Liver (tissue), 9 donors: ENCODE measurements around the gene SUB1. TPM values are rescaled to one million over a fixed set of nuclear protein-coding genes. Genes with fewer than 3 reads are reported as not detected.

ENCODE experiments used
- DNase-seq: peaks from one replicate; pipeline ENCODE4 v3.0.0-alpha.2; 2017; ENCODE audit warnings: low spot score
- H3K27ac ChIP-seq, 2 donors: one replicate each; pipeline ENCODE4 v1.7.0; 2013; ENCODE audit warnings: inconsistent platforms in 2 of 2, low read length in 2 of 2, control low read depth in 1 of 2, low read depth in 1 of 2, mild to moderate bottlenecking in 1 of 2
- H3K27me3 ChIP-seq, 4 donors: one replicate each; pipeline versions ENCODE4 v1.6.1 to v1.7.0; 2013; ENCODE audit warnings: low read length in 3 of 4, inconsistent platforms in 1 of 4, mild to moderate bottlenecking in 1 of 4, moderate library complexity in 1 of 4; ENCODE audit not compliant: control insufficient read depth in 4 of 4, insufficient read depth in 4 of 4
- H3K36me3 ChIP-seq, 4 donors: one replicate each; pipeline versions ENCODE4 v1.6.1 to v1.7.0; 2013; ENCODE audit warnings: low read length in 3 of 4, mild to moderate bottlenecking in 3 of 4, low read depth in 1 of 4, moderate library complexity in 1 of 4; ENCODE audit not compliant: control insufficient read depth in 4 of 4, insufficient read depth in 3 of 4
- H3K4me1 ChIP-seq, 4 donors: one replicate each; pipeline versions ENCODE4 v1.6.1 to v1.7.0; 2013; ENCODE audit warnings: low read length in 3 of 4, mild to moderate bottlenecking in 3 of 4, moderate library complexity in 1 of 4; ENCODE audit not compliant: control insufficient read depth in 4 of 4, insufficient read depth in 4 of 4
- H3K4me3 ChIP-seq, 3 donors: one replicate each; pipeline versions ENCODE4 v1.6.1 to v1.7.0; 2013; ENCODE audit warnings: low read length in 3 of 3, control low read depth in 1 of 3, low read depth in 1 of 3, mild to moderate bottlenecking in 1 of 3
- H3K9ac ChIP-seq, 2 donors: one replicate each; pipeline ENCODE4 v1.7.0; 2013; ENCODE audit warnings: low read length in 2 of 2, mild to moderate bottlenecking in 2 of 2, moderate library complexity in 2 of 2, control low read depth in 1 of 2, low read depth in 1 of 2
- H3K9me3 ChIP-seq, 4 donors: one replicate each; pipeline versions ENCODE4 v1.6.1 to v1.7.0; 2013; ENCODE audit warnings: low read length in 3 of 4; ENCODE audit not compliant: control insufficient read depth in 4 of 4
- ATF3 ChIP-seq: IDR thresholded peaks from 2 replicates; pipeline ENCODE4 v1.6.1; 2016; ENCODE audit warnings: antibody characterized with exemption
- EGR1 ChIP-seq, 2 donors: IDR thresholded peaks; 2 replicates each; pipeline ENCODE4 v1.6.1; 2016 to 2018; ENCODE audit warnings: antibody characterized with exemption in 2 of 2, low read depth in 2 of 2
- FOXA1 ChIP-seq: IDR thresholded peaks from 2 replicates; pipeline ENCODE4 v1.6.1; 2016; ENCODE audit warnings: antibody characterized with exemption
- FOXA2 ChIP-seq: IDR thresholded peaks from 2 replicates; pipeline ENCODE4 v1.6.1; 2016; ENCODE audit warnings: antibody characterized with exemption
- GABPA ChIP-seq, 2 donors: IDR thresholded peaks in 1 of 2; conservative IDR thresholded peaks in 1 of 2; 2 replicates each; pipeline ENCODE4 v1.6.1; 2016; ENCODE audit warnings: antibody characterized with exemption in 2 of 2, mild to moderate bottlenecking in 1 of 2, moderate library complexity in 1 of 2
- HNF4A ChIP-seq, 2 donors: conservative IDR thresholded peaks; 2 replicates each; pipeline ENCODE4 v1.6.1; 2016; ENCODE audit warnings: antibody characterized with exemption in 2 of 2, mild to moderate bottlenecking in 2 of 2
- HNF4G ChIP-seq: IDR thresholded peaks from 2 replicates; pipeline ENCODE4 v1.6.1; 2016; ENCODE audit warnings: antibody characterized with exemption
- JUND ChIP-seq, 2 donors: IDR thresholded peaks; 2 replicates each; pipeline ENCODE4 v1.6.1; 2016; ENCODE audit warnings: antibody characterized with exemption in 2 of 2
- MAX ChIP-seq: IDR thresholded peaks from 2 replicates; pipeline ENCODE4 v1.6.1; 2016; ENCODE audit warnings: antibody characterized with exemption
- REST ChIP-seq: IDR thresholded peaks from 2 replicates; pipeline ENCODE4 v1.6.1; 2016; ENCODE audit warnings: antibody characterized with exemption, mild to moderate bottlenecking
- RXRA ChIP-seq, 2 donors: IDR thresholded peaks; 2 replicates each; pipeline ENCODE4 v1.6.1; 2017 to 2018; ENCODE audit warnings: antibody characterized with exemption in 2 of 2, mild to moderate bottlenecking in 1 of 2
- SP1 ChIP-seq: IDR thresholded peaks from 2 replicates; pipeline ENCODE4 v1.6.1; 2018; ENCODE audit warnings: antibody characterized with exemption, mild to moderate bottlenecking
- TAF1 ChIP-seq: conservative IDR thresholded peaks from 2 replicates; pipeline ENCODE4 v1.6.1; 2016; ENCODE audit warnings: antibody characterized with exemption, mild to moderate bottlenecking
- YY1 ChIP-seq: IDR thresholded peaks from 2 replicates; pipeline ENCODE4 v1.6.1; 2016; ENCODE audit warnings: antibody characterized with exemption, mild to moderate bottlenecking
- ZBTB33 ChIP-seq: IDR thresholded peaks from 2 replicates; pipeline ENCODE4 v1.6.1; 2016; ENCODE audit warnings: antibody characterized with exemption
- WGBS: extraction: QIAGEN DNeasy Blood & Tissue Kit; methylation state at CpG from one replicate; pipeline ENCODE4 v1.1.7; 2013; 5-methylcytosine and 5-hydroxymethylcytosine counted together
- polyA plus RNA-seq, 2 donors: library from polyadenylated mRNA; stranded (reverse) in 1 of 2; unstranded in 1 of 2; fragments of 200-250 nt in 1 of 2; fragments of >200 nt in 1 of 2; fragmentation: Nextera tagmentation in 1 of 2; extraction: Ambion mirVana in 1 of 2; gene quantifications; one replicate each; pipeline versions ENCODE4 v1.2.1 to v1.2.3, GENCODE V29; 2013 to 2015
- total RNA-seq, 2 donors: library from RNA; depleted of rRNA; stranded (reverse); fragments of >200 nt; gene quantifications; one replicate each; pipeline ENCODE4 v1.2.3, GENCODE V29; 2014
- donor health status: healthy.
- donor health status: healthy.
- donor health status: healthy.
- donor health status: healthy.
- donor health status: healthy.

SUB1 gene
- total and polyA plus RNA-seq, 4 donors, result 51.8 to 238 (median 60.3) TPM

GRCh38 chr5:32651088-32651487 is 65.7 kb downstream of the SUB1 start:
- Histone ChIP-seq H3K27me3 (no peaks in the 10 kb centered on the region), H3K36me3 (no peaks in the 10 kb centered on the region), H3K4me1 (no peaks in the 10 kb centered on the region), H3K9ac (no peak overlapping the region), H3K4me3 (no peak overlapping the region), H3K27ac (no peak overlapping the region), H3K9me3 (no peaks in the 10 kb centered on the region)
- DNase-seq, result no peak
- no peak for TF ChIP-seq TAF1
- TF ChIP-seq FOXA1, result no peak
- TF ChIP-seq ATF3, result no peak
- no peak for TF ChIP-seq ZBTB33
- no peak for TF ChIP-seq GABPA (IDR thresholded peaks at IDR 0.05 in 1 of 2, conservative IDR thresholded peaks at IDR 0.05 in 1 of 2)
- TF ChIP-seq MAX, result no peak
- TF ChIP-seq YY1, result no peak
- no peak for TF ChIP-seq JUND (IDR thresholded peaks at IDR 0.05)
- TF ChIP-seq FOXA2, result no peak
- TF ChIP-seq HNF4G, result no peak
- no peak for TF ChIP-seq HNF4A (conservative IDR thresholded peaks at IDR 0.05)
- TF ChIP-seq EGR1 (IDR thresholded peaks at IDR 0.05; ENCODE audit: low read depth in 2 of 2), result no peak
- no peak for TF ChIP-seq RXRA (IDR thresholded peaks at IDR 0.05)
- no peak for TF ChIP-seq SP1
- TF ChIP-seq REST, result no peak
- WGBS, result 94% methylated on average over 4 of the region's 4 CpGs

- Histone ChIP-seq H3K36me3 (no peaks in the 10 kb centered on the region), H3K27ac (no peak overlapping the region), H3K27me3 (no peaks in the 10 kb centered on the region), H3K9me3 (no peaks in the 10 kb centered on the region), H3K4me3 (no peak overlapping the region), H3K9ac (no peak overlapping the region), H3K4me1 (no peaks in the 10 kb centered on the region)
- 84% methylated on average over 5 of the region's 5 CpGs for WGBS
- no peak for DNase-seq
- no peak for TF ChIP-seq HNF4G
- TF ChIP-seq EGR1 (IDR thresholded peaks at IDR 0.05; ENCODE audit: low read depth in 2 of 2), result no peak
- no peak for TF ChIP-seq YY1
- TF ChIP-seq ATF3, result no peak
- no peak for TF ChIP-seq HNF4A (conservative IDR thresholded peaks at IDR 0.05)
Measured at GRCh38 chr5:32651638-32652037, 66.3 kb downstream of the SUB1 start.

Other genes with a start within 250 kb of the SUB1 start
- 10 to 100 TPM; 35.8 to 44.5 TPM for gene ZFR, start 140.8 kb upstream of the SUB1 start, total RNA-seq
- 10 to 100 TPM; 17.5 to 25.8 TPM for gene ZFR, start 140.8 kb upstream of the SUB1 start, polyA plus RNA-seq
- gene NPR3, start 125.8 kb downstream of the SUB1 start, total RNA-seq, result 10 to 100 TPM in 1 of 2 donors, 1 to 10 TPM in 1; 3.2 to 15.4 TPM
- 1 to 10 TPM in 1 of 2 donors, under 1 TPM in 1; 0.70 to 1.1 TPM for gene NPR3, start 125.8 kb downstream of the SUB1 start, polyA plus RNA-seq